HepG2 (cell line): ENCODE data around the gene TSC22D1.

Source experiments
- ARHGAP35 ChIP-seq: sonication (generic); formaldehyde crosslinking; IDR thresholded peaks from 2 replicates; pipeline ENCODE4 v1.9.0; 2022; ENCODE audit warnings: mild to moderate bottlenecking, inconsistent platforms, moderate library complexity, missing genetic modification reagents, borderline replicate concordance
- BATF2 ChIP-seq: sonication (generic); formaldehyde crosslinking; IDR thresholded peaks from 2 replicates; pipeline ENCODE4 v1.8.0; 2022; ENCODE audit warnings: mild to moderate bottlenecking, missing genetic modification reagents, moderate library complexity
- GFI1 ChIP-seq: sonication (generic); formaldehyde crosslinking; IDR thresholded peaks from 2 replicates; pipeline ENCODE4 v1.5.0; 2020; ENCODE audit warnings: missing genetic modification reagents, mild to moderate bottlenecking, borderline replicate concordance
- KDM2A ChIP-seq: sonication (generic); formaldehyde crosslinking; IDR thresholded peaks from 2 replicates; pipeline ENCODE4 v1.4.0; 2020; ENCODE audit warnings: low read depth, missing genetic modification reagents, borderline replicate concordance
- MTA1 ChIP-seq: sonication (generic); formaldehyde crosslinking; IDR thresholded peaks from 2 replicates; pipeline ENCODE4 v1.4.0; 2020; ENCODE audit warnings: missing genetic modification reagents, mild to moderate bottlenecking, borderline replicate concordance
- ZBTB25 ChIP-seq: IDR thresholded peaks from 2 replicates; pipeline ENCODE4 v1.6.1; 2018; ENCODE audit warnings: missing genetic modification reagents
- ZBTB42 ChIP-seq: sonication (generic); formaldehyde crosslinking; IDR thresholded peaks from 2 replicates; pipeline ENCODE4 v1.5.0; 2020; ENCODE audit warnings: mild to moderate bottlenecking, missing genetic modification reagents
- ZFP36L2 ChIP-seq: sonication (generic); formaldehyde crosslinking; IDR thresholded peaks from 2 replicates; pipeline ENCODE4 v1.4.0; 2020; ENCODE audit warnings: missing genetic modification reagents
- ZNF24 ChIP-seq: fragments of 450-650 bp; IDR thresholded peaks from 2 replicates; pipeline ENCODE4 v1.6.1; 2017; ENCODE audit warnings: antibody characterized with exemption, mild to moderate bottlenecking
- ZNF280D ChIP-seq: sonication (generic); formaldehyde crosslinking; IDR thresholded peaks from 2 replicates; pipeline ENCODE4 v1.5.1; 2020; ENCODE audit warnings: mild to moderate bottlenecking, missing genetic modification reagents

DNA sequence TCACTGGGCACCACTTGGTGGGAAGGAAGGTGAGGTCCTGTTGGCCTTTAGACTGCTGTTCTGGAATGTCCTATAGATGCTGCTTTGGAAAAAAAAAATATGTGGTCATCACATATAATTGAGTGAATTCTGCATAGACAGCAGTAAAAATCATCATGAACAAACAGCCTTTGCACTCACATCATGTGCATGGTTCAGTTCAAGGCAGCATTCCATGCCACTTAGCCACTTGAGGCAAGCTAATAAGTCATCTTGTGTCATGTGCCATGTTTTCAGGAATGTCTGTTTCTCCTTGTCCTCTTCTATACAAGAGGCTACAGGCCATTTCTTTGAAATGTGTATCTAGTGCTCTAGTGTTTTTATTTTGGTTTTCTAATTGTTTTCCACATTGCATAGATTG lies 43.9 kb upstream of the TSC22D1 start:
- TF ChIP-seq ZNF280D (CRISPR knock-in tag) = no peak
- TF ChIP-seq ZBTB42 (CRISPR knock-in tag) = no peak
- no peak for TF ChIP-seq GFI1 (CRISPR knock-in tag)
- TF ChIP-seq ZBTB25 (CRISPR knock-in tag) = no peak
- TF ChIP-seq MTA1 (CRISPR knock-in tag) = no peak
- TF ChIP-seq BATF2 (CRISPR knock-in tag) = no peak
- TF ChIP-seq KDM2A (CRISPR knock-in tag) = no peak
- no peak for TF ChIP-seq ZFP36L2
- no peak for TF ChIP-seq ZNF24
- TF ChIP-seq ARHGAP35 (CRISPR knock-in tag) = no peak
